ENCODE results near the gene NARF.

DNA sequence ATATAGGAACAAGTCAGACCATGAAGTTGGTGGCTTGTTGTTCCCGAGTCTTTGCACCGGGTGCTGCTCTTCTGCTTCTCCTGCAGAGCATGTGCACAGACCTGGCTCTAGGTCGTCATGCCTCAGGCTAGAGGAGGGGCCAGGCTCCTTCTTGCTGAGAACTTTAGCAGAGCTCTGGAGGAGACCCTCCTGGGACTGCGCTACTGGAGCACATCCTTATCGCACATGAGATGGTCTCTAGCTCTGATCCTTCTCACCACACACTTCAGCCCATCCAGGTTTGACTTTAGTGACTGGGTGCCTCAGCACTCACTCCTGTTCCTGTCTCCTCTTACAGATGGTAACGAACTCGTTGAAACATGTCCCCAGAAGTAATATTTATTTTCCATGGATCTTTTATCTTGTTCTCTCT lies 75.9 kb downstream of the NARF start:
- TF ChIP-seq CTCF (IDR thresholded peaks at IDR 0.05): no peak
- TF ChIP-seq POLR2A (IDR thresholded peaks at IDR 0.05): no peak
- no peak for TF ChIP-seq EP300 (IDR thresholded peaks at IDR 0.05)
